Measurements from ENCODE around the gene OLAH.

OLAH gene

GRCh38 chr10:15091418-15091817 lies 47.7 kb downstream of the OLAH start:
- ChIA-PET POLR2A (ENCODE audit: low non-redundant PET) (no interaction called here), CTCF (no interaction called here)
- no peak for TF ChIP-seq CTCF (conservative IDR thresholded peaks at IDR 0.05; ENCODE audit: low read depth)
- DNase-seq (ENCODE audit: low spot score), result no peak
- no peak overlapping the region for H3K27ac ChIP-seq

GRCh38 chr10:15092855-15093408 lies 49.2 kb downstream of the OLAH start:
- ChIA-PET CTCF (no interaction called here), POLR2A (ENCODE audit: low non-redundant PET) (no interaction called here)
- DNase-seq (ENCODE audit: low spot score), result no peak
- TF ChIP-seq CTCF (conservative IDR thresholded peaks at IDR 0.05; ENCODE audit: low read depth), result no peak
- H3K27ac ChIP-seq, result no peak overlapping the region

GRCh38 chr10:15096661-15097010 lies 52.9 kb downstream of the OLAH start:
- DNase-seq (ENCODE audit: low spot score), result no peak
- H3K27ac ChIP-seq, result peak overlapping the region; percentile 98
- CTCF ChIA-PET, result no interaction called here
- no peak for TF ChIP-seq CTCF (conservative IDR thresholded peaks at IDR 0.05; ENCODE audit: low read depth)
- POLR2A ChIA-PET (ENCODE audit: low non-redundant PET), result no interaction called here

- peak; percentile 98 for DNase-seq (ENCODE audit: low spot score)
- CTCF ChIA-PET, result interaction anchor here (0.6 kb wide), 1 partner anchor 187 kb away, joined by 3 read pairs; no protein-coding TSS in a partner anchor
- no peak for TF ChIP-seq CTCF (conservative IDR thresholded peaks at IDR 0.05; ENCODE audit: low read depth)
Measured at GRCh38 chr10:15097011-15097812, 53.5 kb downstream of the OLAH start, which contains the start of gene RPP38. TSS of gene RPP38 (plus strand) at chr10:15097355. CDS start at chr10:15103315, 5,960 bp downstream.

GRCh38 chr10:15099886-15100285 lies 56.1 kb downstream of the OLAH start:
- POLR2A ChIA-PET (ENCODE audit: low non-redundant PET), result no interaction called here
- CTCF ChIA-PET, result no interaction called here
- no peak overlapping the region for H3K27ac ChIP-seq
- no peak for TF ChIP-seq CTCF (conservative IDR thresholded peaks at IDR 0.05; ENCODE audit: low read depth)
- no peak for DNase-seq (ENCODE audit: low spot score)

More at GRCh38 chr10:15097011-15097812, 53.5 kb downstream of the OLAH start, which contains the start of gene RPP38:
- POLR2A ChIA-PET (ENCODE audit: low non-redundant PET), result no interaction called here
- peak within 1 kb of the TSS; percentile 98 for H3K27ac ChIP-seq

- DNase-seq (ENCODE audit: low spot score), result no peak
- ChIA-PET POLR2A (ENCODE audit: low non-redundant PET) (no interaction called here), CTCF (no interaction called here)
- TF ChIP-seq CTCF (conservative IDR thresholded peaks at IDR 0.05; ENCODE audit: low read depth), result no peak
- peak overlapping the region; percentile 8; the same call in 1 of the 2 replicates for H3K27ac ChIP-seq
Measured at GRCh38 chr10:15103513-15103912, 59.8 kb downstream of the OLAH start.
